T-helper 2 cell treated with Interferon-gamma antibody and Interleukin-4, amounts not matched to agents 5 μg/mL and 100 μg/mL, for 36 hours (primary cell): Measurements from ENCODE around the gene VIPR2.
A peak's percentile ranks its signal among the peaks of the same experiment; 100 is the strongest.
"Not testable (repeated sequence)": the region's sequence is repeated elsewhere in the genome, so short reads cannot be mapped to it uniquely, and the experiment has no call there.

ENCODE experiments used
- DNase-seq: peaks from one replicate; pipeline ENCODE4 v3.0.0; 2021; ENCODE audit warnings: low spot score
- H3K27ac Mint-ChIP-seq: one replicate; pipeline ENCODE4 v1.8.0; 2021; ENCODE audit warnings: mild to moderate bottlenecking, mixed read lengths
- H3K27me3 Mint-ChIP-seq: one replicate; pipeline ENCODE4 v1.8.0; 2021; ENCODE audit warnings: low read depth, mixed read lengths
- H3K36me3 Mint-ChIP-seq: one replicate; pipeline ENCODE4 v1.8.0; 2021; ENCODE audit warnings: low read depth, mixed read lengths
- H3K4me1 Mint-ChIP-seq: one replicate; pipeline ENCODE4 v1.8.0; 2021; ENCODE audit warnings: low read depth, mixed read lengths
- H3K4me3 Mint-ChIP-seq: one replicate; pipeline ENCODE4 v1.8.0; 2022; ENCODE audit warnings: mild to moderate bottlenecking, moderate library complexity, mixed read lengths
- H3K9me3 Mint-ChIP-seq: one replicate; pipeline ENCODE4 v1.8.0; 2021; ENCODE audit warnings: mixed read lengths

VIPR2 gene

GRCh38 chr7:159005618-159006017 lies 139.0 kb downstream of the VIPR2 start:
- DNase-seq: no peak
- H3K4me3 Mint-ChIP-seq: no peak overlapping the region
- H3K27me3 Mint-ChIP-seq: no peaks in the 10 kb centered on the region
- H3K9me3 Mint-ChIP-seq: peaks cover 6% of the 10 kb centered on the region
- no peak overlapping the region for H3K27ac Mint-ChIP-seq
- H3K4me1 Mint-ChIP-seq: peaks cover 18% of the 10 kb centered on the region
- H3K36me3 Mint-ChIP-seq: no peaks in the 10 kb centered on the region

- peak; percentile 63 for DNase-seq
- H3K27me3 Mint-ChIP-seq: no peaks in the 10 kb centered on the region
- H3K4me3 Mint-ChIP-seq: peak overlapping the region; percentile 11
- H3K27ac Mint-ChIP-seq: peak overlapping the region; percentile 46
- H3K36me3 Mint-ChIP-seq: no peaks in the 10 kb centered on the region
- peaks cover 6% of the 10 kb centered on the region for H3K9me3 Mint-ChIP-seq
- H3K4me1 Mint-ChIP-seq: peaks cover 18% of the 10 kb centered on the region
Measured at GRCh38 chr7:159004411-159004810, 140.3 kb downstream of the VIPR2 start.

GRCh38 chr7:159001811-159002210 lies 142.9 kb downstream of the VIPR2 start:
- peaks cover 6% of the 10 kb centered on the region for H3K9me3 Mint-ChIP-seq
- H3K27ac Mint-ChIP-seq: no peak overlapping the region
- H3K4me3 Mint-ChIP-seq: no peak overlapping the region

GRCh38 chr7:159000859-159001435 lies 143.7 kb downstream of the VIPR2 start:
- Mint-ChIP-seq H3K27ac (no peak overlapping the region), H3K4me1 (peaks cover 18% of the 10 kb centered on the region), H3K27me3 (peaks cover 3% of the 10 kb centered on the region), H3K36me3 (no peaks in the 10 kb centered on the region), H3K4me3 (no peak overlapping the region), H3K9me3 (peaks cover 6% of the 10 kb centered on the region)
- no peak for DNase-seq

More at GRCh38 chr7:159001811-159002210, 142.9 kb downstream of the VIPR2 start:
- no peak for DNase-seq
- Mint-ChIP-seq H3K36me3 (no peaks in the 10 kb centered on the region), H3K4me1 (peaks cover 18% of the 10 kb centered on the region), H3K27me3 (peaks cover 3% of the 10 kb centered on the region)

GRCh38 chr7:159000070-159000469 lies 144.6 kb downstream of the VIPR2 start:
- H3K4me3 Mint-ChIP-seq: no peak overlapping the region
- peaks cover 6% of the 10 kb centered on the region for H3K9me3 Mint-ChIP-seq
- peaks cover 3% of the 10 kb centered on the region for H3K27me3 Mint-ChIP-seq
- H3K36me3 Mint-ChIP-seq: no peaks in the 10 kb centered on the region
- no peak overlapping the region for H3K27ac Mint-ChIP-seq
- peaks cover 18% of the 10 kb centered on the region for H3K4me1 Mint-ChIP-seq
- DNase-seq: no peak

GRCh38 chr7:158999496-158999895 lies 145.2 kb downstream of the VIPR2 start:
- H3K9me3 Mint-ChIP-seq: peaks cover 8% of the 10 kb centered on the region
- peaks cover 16% of the 10 kb centered on the region for H3K4me1 Mint-ChIP-seq
- H3K36me3 Mint-ChIP-seq: no peaks in the 10 kb centered on the region
- H3K27me3 Mint-ChIP-seq: peaks cover 7% of the 10 kb centered on the region
- no peak overlapping the region for H3K4me3 Mint-ChIP-seq
- DNase-seq: no peak
- no peak overlapping the region for H3K27ac Mint-ChIP-seq

- not testable (repeated sequence) for DNase-seq, H3K4me3 Mint-ChIP-seq, H3K4me1 Mint-ChIP-seq, H3K36me3 Mint-ChIP-seq, H3K9me3 Mint-ChIP-seq, H3K27ac Mint-ChIP-seq
- H3K27me3 Mint-ChIP-seq: peaks cover 18% of the 10 kb centered on the region
Measured at GRCh38 chr7:158998261-158998660, 146.4 kb downstream of the VIPR2 start.

GRCh38 chr7:158997471-158997870 lies 147.2 kb downstream of the VIPR2 start:
- Mint-ChIP-seq H3K27me3 (peaks cover 25% of the 10 kb centered on the region), H3K4me3 (no peak overlapping the region), H3K36me3 (no peaks in the 10 kb centered on the region), H3K9me3 (peaks cover 7% of the 10 kb centered on the region), H3K27ac (no peak overlapping the region), H3K4me1 (peaks cover 4% of the 10 kb centered on the region)
- DNase-seq: no peak

GRCh38 chr7:158997110-158997453 lies 147.6 kb downstream of the VIPR2 start:
- Mint-ChIP-seq H3K4me3 (no peak overlapping the region), H3K27me3 (peaks cover 28% of the 10 kb centered on the region), H3K27ac (no peak overlapping the region), H3K4me1 (peaks cover 4% of the 10 kb centered on the region), H3K9me3 (peaks cover 7% of the 10 kb centered on the region), H3K36me3 (no peaks in the 10 kb centered on the region)
- no peak for DNase-seq

- H3K4me1 Mint-ChIP-seq: peaks cover 6% of the 10 kb centered on the region
- no peak overlapping the region for H3K27ac Mint-ChIP-seq
- H3K9me3 Mint-ChIP-seq: peaks cover 7% of the 10 kb centered on the region
- H3K36me3 Mint-ChIP-seq: no peaks in the 10 kb centered on the region
- no peak for DNase-seq
- no peak overlapping the region for H3K4me3 Mint-ChIP-seq
- H3K27me3 Mint-ChIP-seq: peaks cover 34% of the 10 kb centered on the region
Measured at GRCh38 chr7:158996214-158997109, 148.2 kb downstream of the VIPR2 start.

- DNase-seq: no peak
- Mint-ChIP-seq H3K4me3 (no peak overlapping the region), H3K9me3 (peaks cover 7% of the 10 kb centered on the region), H3K4me1 (peaks cover 7% of the 10 kb centered on the region), H3K27me3 (peaks cover 40% of the 10 kb centered on the region), H3K36me3 (no peaks in the 10 kb centered on the region), H3K27ac (no peak overlapping the region)
Measured at GRCh38 chr7:158995514-158995913, 149.2 kb downstream of the VIPR2 start.

GRCh38 chr7:158994687-158995086 lies 150.0 kb downstream of the VIPR2 start:
- DNase-seq: no peak
- H3K27ac Mint-ChIP-seq: no peak overlapping the region
- H3K4me1 Mint-ChIP-seq: peaks cover 7% of the 10 kb centered on the region
- H3K4me3 Mint-ChIP-seq: no peak overlapping the region
- peaks cover 7% of the 10 kb centered on the region for H3K9me3 Mint-ChIP-seq
- peaks cover 41% of the 10 kb centered on the region for H3K27me3 Mint-ChIP-seq
- H3K36me3 Mint-ChIP-seq: no peaks in the 10 kb centered on the region

GRCh38 chr7:158993591-158993990 lies 151.1 kb downstream of the VIPR2 start:
- peaks cover 7% of the 10 kb centered on the region for H3K9me3 Mint-ChIP-seq
- no peaks in the 10 kb centered on the region for H3K36me3 Mint-ChIP-seq

GRCh38 chr7:158992759-158993158 lies 151.9 kb downstream of the VIPR2 start:
- Mint-ChIP-seq H3K4me3 (no peak overlapping the region), H3K27ac (no peak overlapping the region), H3K9me3 (peaks cover 7% of the 10 kb centered on the region), H3K27me3 (peaks cover 38% of the 10 kb centered on the region), H3K36me3 (no peaks in the 10 kb centered on the region), H3K4me1 (peaks cover 7% of the 10 kb centered on the region)
- no peak for DNase-seq

More at GRCh38 chr7:158993591-158993990, 151.1 kb downstream of the VIPR2 start:
- Mint-ChIP-seq H3K4me1 (peaks cover 7% of the 10 kb centered on the region), H3K4me3 (no peak overlapping the region), H3K27me3 (peaks cover 38% of the 10 kb centered on the region), H3K27ac (no peak overlapping the region)
- no peak for DNase-seq
